ENCODE measurements around the gene GIMAP6.
A peak's percentile ranks its signal among the peaks of the same experiment; 100 is the strongest.

GIMAP6 gene

GRCh38 chr7:150580638-150581394 lies 51.4 kb downstream of the GIMAP6 start:
- DNase-seq = no peak

GRCh38 chr7:150579979-150580637 lies 52.1 kb downstream of the GIMAP6 start:
- peak; percentile 40 for DNase-seq

Data from CD4-positive, alpha-beta T cell treated with Interleukin-12 subunit alpha and Interleukin-12 subunit beta, for 1 hour (primary cell).